GM10847 (cell line): ENCODE measurements around the gene MYO9A.

Experiments
- POLR2A ChIP-seq: IDR thresholded peaks from 2 replicates; pipeline ENCODE4 v1.6.1; 2011; ENCODE audit not compliant: insufficient read length; ENCODE audit errors: extremely low read depth

MYO9A gene

DNA sequence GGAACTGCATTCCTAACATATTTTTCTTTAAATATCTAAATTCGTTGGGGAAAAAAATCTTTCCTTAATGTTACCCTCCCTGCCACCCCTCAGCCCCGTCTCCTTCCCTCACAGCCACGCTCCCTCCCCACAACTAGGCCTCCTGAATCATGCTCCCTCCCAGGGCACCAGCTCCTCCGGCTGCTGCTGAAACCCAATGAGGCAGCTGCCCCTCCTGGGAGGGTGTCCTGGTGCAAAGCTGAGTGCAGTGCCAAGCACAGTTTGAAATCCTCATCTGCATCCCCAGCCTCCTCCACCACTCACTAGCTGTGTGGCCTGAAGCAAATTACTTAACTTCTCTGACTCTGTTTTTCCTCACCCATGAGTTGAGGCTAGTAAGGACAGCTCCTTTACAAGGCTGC, 310.3 kb downstream of the MYO9A start:
- TF ChIP-seq POLR2A = no peak

- no peak for TF ChIP-seq POLR2A
Observed at GRCh38 chr15:71807125-71807629, 310.8 kb downstream of the MYO9A start.

DNA sequence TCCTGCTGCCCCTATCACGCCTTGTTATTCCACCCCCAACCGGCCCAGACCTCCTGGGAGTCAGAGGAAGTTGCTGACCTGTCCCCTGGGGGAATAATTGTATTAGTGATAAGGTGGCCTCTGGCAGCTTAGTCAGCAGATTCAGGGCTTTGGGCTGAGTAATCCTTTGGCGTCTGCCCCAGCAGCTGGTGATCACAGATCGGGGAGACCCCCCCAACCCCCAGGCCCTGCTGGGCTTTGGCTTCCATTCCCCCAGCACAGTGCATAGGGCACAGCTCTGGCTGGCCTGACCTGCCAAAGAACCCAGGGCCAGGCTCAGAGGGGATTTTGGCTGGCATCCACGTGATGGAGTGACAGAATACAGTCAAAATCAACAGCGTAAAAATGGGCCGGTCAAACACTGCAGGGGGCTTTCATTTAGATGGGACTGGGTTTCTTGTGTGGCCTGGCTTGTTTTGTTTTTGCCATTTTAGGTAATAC, 311.5 kb downstream of the MYO9A start:
- no peak for TF ChIP-seq POLR2A

DNA sequence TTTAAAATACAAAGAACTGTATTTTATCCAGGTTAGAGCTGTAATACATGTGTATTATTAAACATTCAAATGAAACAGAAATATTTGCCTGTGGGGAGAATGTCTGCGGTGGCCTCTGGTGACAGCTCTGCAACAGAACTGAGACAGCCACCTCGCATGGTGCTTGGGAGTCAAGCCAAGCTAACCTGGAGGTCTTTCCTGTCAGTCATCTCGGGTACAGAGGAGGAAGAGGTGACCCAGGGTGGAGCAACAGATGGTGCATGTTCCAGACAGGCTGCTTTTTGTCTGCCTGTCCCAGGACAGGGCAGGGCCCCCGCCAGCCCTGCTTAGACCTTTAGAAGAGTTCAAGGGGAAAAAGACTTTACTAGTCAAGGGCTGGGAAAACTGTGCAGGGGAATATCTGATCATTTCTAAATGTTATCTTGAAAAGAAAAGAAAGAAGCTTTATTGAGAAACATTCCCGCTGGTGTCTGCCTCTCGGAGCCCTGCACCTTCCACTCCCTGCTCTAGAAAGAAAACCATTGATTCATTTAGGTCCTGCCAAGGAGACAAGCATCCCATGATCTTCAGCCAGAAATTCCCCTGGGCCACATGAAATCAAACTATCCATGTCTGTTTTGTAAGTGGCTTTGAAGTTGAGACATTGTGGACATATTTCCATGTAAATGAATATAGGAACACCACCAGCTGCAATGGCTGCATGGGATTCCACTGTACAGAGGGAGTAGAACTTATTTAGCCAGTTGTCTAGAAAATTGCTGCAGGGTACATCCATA, 313.1 kb downstream of the MYO9A start:
- no peak for TF ChIP-seq POLR2A

DNA sequence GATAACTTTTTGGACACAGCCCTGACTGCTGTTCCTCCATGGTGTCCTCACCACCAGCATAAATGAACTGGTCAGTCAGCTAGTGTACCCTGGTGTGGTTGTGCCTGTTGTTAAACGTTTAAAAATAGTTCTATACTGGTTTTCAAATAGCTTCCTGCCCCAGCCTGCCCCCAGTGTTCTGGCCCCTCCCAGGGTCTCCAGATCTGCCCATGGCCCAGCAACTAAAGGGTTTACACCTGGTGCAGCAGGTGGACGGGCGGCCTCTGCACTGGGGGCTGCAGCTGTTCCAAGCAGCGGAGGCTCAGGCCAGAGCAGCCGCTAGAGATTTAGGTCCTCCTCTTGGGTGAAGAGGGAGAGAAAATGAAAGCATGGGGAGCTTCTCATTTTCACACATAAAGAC, 313.7 kb downstream of the MYO9A start:
- TF ChIP-seq POLR2A = no peak

- TF ChIP-seq POLR2A = no peak
Observed at GRCh38 chr15:71802770-71803169, 315.2 kb downstream of the MYO9A start.

GRCh38 chr15:71801935-71802655, 315.9 kb downstream of the MYO9A start:
- TF ChIP-seq POLR2A = no peak

DNA sequence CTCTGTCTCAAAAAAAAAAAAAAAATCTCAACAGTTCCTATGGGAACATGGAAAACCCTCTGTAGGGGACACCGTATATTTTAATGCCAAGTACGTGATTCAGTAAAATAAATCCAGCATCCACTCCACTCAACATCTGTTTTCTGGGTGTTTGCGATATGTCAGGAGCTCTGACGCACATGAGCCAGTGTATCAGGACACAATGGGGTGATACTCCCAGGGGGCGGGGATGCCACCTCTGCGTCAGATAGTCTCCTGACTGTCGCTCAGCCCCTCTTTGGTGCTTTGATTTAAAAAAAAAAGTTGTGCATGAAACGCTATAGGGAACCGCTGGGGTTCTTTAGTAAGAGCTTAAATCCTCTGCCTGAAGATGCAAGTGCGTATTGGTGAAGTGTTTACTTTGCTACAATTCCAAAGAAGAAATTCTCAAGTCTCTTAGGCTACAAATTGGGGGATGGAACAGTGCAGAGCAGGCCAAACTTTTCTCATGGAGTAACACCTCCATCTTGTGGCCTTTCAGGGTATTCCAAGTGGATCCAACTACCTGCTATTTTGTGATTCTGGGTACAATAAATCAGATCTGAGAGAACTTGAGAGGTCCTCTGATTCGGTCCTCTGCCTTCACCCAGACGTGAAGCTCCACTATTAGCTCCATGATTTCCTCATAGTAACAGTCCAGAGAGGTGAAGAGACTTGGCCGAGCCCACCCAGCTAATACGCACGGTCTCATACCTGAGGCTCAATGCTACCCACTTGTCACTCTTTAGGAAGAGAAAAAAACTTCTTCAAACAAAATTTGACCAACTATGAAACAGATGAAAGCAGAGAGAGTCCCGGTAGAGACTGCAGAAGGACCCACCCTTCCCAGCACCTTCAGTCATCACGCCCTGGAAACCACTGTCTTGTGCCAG, 316.9 kb downstream of the MYO9A start:
- no peak for TF ChIP-seq POLR2A

- TF ChIP-seq POLR2A = no peak
Observed at GRCh38 chr15:71800190-71800589, 317.8 kb downstream of the MYO9A start.

DNA sequence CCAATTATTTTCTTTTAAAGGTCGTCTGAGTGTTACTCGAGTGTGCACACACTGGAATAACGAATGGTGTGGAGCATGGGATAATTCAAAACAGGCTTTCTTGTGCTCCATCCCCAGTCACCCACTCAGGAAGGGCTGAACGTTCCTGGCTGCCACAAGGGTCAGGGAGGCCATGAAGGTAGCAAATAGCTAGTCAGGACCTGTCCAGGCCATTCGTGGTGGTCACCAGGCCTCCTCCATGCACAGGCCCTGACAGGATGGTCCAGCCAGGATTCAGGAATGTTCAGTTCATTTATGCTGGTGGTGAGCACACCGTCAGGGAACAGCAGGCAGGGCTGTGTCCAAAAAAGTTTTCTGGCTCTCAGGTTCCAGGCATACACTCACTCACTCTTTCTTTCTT, 319.3 kb downstream of the MYO9A start:
- no peak for TF ChIP-seq POLR2A

GRCh38 chr15:71792521-71792920, 325.4 kb downstream of the MYO9A start:
- TF ChIP-seq POLR2A = no peak

- no peak for TF ChIP-seq POLR2A
Observed at GRCh38 chr15:71791975-71792374, 326.0 kb downstream of the MYO9A start.

DNA sequence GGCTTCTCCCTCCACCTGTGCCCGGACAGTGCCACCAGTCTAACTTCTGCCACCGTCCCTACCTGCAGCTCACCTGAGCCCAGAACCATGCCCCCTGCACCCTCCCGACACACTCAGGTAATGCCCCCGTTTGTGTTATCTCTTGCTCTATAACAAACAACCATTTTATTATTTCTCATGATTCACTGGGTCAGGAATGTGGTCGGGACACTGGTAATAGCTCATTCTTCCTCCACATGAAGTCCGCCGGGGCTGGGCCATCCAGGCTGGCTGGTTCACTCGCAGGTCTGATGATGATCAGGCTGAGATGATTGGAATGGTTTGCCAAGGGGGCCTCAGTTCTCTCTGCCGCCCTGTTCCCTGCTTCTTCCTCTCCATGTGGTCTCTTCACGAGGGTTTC, 327.9 kb downstream of the MYO9A start:
- no peak for TF ChIP-seq POLR2A

DNA sequence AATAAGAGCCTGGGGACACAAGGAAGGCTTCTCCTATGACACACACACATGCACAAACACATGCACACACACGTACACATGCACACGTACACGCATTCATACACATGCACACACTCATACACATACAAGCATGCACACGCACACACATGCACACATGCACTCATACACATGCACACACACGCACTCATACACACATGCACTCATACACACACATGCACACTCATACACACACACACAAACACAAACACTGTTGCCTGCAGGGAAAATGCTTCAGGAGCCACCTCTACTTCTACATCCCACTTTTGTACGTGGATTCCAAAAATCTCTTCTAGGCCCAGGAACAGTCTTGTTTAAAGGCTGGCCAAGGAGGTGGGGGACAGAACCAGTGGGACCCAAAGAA, 328.3 kb downstream of the MYO9A start:
- TF ChIP-seq POLR2A = no peak

DNA sequence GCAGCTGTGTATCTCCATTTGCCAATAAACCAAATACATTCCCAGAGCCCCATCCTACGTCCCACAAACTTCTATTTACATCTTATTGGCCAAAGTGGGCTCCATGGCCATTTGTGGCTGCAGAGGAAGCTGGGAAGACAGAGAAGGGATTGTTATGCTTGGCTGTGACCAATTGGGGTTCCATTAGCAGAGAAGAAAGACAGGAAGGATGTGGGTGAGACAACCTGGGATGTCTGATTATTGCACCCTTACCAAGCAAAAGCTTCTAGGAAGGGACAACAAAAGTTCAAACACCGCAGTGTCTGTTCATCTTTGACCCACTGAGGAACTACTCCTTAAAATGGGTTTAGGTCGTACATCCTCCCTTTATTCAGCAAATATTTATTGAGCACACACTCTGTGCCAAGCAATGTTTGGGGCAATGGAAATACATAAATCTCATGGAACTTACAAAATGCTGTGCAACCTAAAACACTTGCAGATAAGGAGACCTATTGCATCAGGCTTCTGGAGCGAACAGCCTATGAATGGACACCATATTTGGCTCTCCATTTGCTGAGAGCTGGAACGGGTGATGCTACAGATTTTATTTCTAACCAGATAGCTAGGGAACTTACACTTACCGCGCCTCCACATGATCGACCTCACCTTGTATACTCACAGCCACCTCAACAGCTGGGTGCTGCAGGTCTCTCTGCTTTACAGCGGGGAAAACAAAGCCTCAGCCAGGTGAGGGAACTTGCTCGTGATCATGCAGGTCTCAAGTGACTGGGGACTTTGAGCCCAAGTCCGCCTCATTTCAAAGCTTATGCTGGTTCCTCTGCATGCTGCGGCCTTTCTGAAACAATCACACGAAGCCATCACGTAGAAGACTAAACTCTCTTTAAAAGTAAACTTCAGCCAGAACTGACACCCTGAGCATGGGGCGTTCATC, 329.0 kb downstream of the MYO9A start:
- no peak for TF ChIP-seq POLR2A

GRCh38 chr15:71786673-71787072, 331.3 kb downstream of the MYO9A start:
- TF ChIP-seq POLR2A = no peak
